ENCODE results near the gene LIPK. TPM values are rescaled to one million over a fixed set of nuclear protein-coding genes. Genes with fewer than 3 reads are reported as not detected.

The LIPK gene
- total and polyA plus RNA-seq, 2 experiments from 2014 or later, result not detected

- no peak for DNase-seq (ENCODE audit: low spot score)
- Histone ChIP-seq H3K9me3 (ENCODE audit: low read depth) (no peaks in the 10 kb centered on the region), H3K27ac (no peak overlapping the region), H3K4me1 (ENCODE audit: insufficient read depth) (no peaks in the 10 kb centered on the region), H3K79me2 (no peaks in the 10 kb centered on the region), H3K9me2 (replicated peaks; ENCODE audit: insufficient read depth) (no peaks in the 10 kb centered on the region), H3K4me3 (no peak overlapping the region), H3K36me3 (replicated peaks; ENCODE audit: insufficient read depth, low read depth) (no peaks in the 10 kb centered on the region), H3K4me2 (no peak overlapping the region), H2AFZ (no peak overlapping the region), H3K27me3 (peaks cover 5% of the 10 kb centered on the region), H4K20me1 (ENCODE audit: insufficient read depth, poor library complexity, severe bottlenecking) (no peaks in the 10 kb centered on the region)
- no peak for TF ChIP-seq EZH2 (IDR thresholded peaks at IDR 0.05; ENCODE audit: borderline replicate concordance)
- TF ChIP-seq EZH2phosphoT487 (IDR thresholded peaks at IDR 0.05; ENCODE audit: low read depth, severe bottlenecking, unreplicated experiment), result no peak
- TF ChIP-seq, protein P1, sequence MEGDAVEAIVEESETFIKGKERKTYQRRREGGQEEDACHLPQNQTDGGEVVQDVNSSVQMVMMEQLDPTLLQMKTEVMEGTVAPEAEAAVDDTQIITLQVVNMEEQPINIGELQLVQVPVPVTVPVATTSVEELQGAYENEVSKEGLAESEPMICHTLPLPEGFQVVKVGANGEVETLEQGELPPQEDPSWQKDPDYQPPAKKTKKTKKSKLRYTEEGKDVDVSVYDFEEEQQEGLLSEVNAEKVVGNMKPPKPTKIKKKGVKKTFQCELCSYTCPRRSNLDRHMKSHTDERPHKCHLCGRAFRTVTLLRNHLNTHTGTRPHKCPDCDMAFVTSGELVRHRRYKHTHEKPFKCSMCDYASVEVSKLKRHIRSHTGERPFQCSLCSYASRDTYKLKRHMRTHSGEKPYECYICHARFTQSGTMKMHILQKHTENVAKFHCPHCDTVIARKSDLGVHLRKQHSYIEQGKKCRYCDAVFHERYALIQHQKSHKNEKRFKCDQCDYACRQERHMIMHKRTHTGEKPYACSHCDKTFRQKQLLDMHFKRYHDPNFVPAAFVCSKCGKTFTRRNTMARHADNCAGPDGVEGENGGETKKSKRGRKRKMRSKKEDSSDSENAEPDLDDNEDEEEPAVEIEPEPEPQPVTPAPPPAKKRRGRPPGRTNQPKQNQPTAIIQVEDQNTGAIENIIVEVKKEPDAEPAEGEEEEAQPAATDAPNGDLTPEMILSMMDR (IDR thresholded peaks at IDR 0.05; ENCODE audit: poor library complexity), result no peak
- 89% methylated on average over 1 of the region's 1 CpG for WGBS (ENCODE audit: low lambda C conversion rate, missing lambda C conversion rate)
These were observed 9.5 kb downstream of the LIPK start for GRCh38 chr10:88715517-88715916.

DNA sequence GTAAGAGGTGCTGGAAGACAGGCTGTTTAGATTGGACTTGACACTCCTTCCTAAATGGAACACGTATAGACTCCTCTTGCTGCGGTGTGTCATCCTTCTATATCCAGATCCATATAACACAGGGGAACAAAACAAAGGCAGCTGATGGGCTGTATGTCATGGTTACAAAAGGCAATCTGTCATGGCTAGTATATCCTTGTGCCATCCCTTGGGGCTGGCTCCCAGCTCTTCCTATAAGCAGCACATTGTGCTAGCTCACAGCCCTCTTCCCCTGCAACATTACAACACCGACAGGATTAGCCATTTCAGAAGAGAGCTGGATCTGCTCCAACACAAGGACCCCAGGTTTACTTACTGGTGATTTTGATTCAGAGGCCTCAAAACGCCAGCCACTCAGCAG is 15.3 kb downstream of the LIPK start:
- TF ChIP-seq EZH2phosphoT487 (IDR thresholded peaks at IDR 0.05; ENCODE audit: low read depth, severe bottlenecking, unreplicated experiment), result no peak
- TF ChIP-seq EZH2 (IDR thresholded peaks at IDR 0.05; ENCODE audit: borderline replicate concordance), result no peak
- TF ChIP-seq, protein P1 (IDR thresholded peaks at IDR 0.05; ENCODE audit: poor library complexity), result no peak

GRCh38 chr10:88725798-88726197 is 19.7 kb downstream of the LIPK start:
- no peak overlapping the region for H3K27ac ChIP-seq
- no peak overlapping the region for H3K4me2 ChIP-seq
- H4K20me1 ChIP-seq (ENCODE audit: insufficient read depth, poor library complexity, severe bottlenecking), result no peaks in the 10 kb centered on the region
- WGBS (ENCODE audit: low lambda C conversion rate, missing lambda C conversion rate), result 33% methylated on average over 1 of the region's 1 CpG
- no peaks in the 10 kb centered on the region for H3K79me2 ChIP-seq
- H3K4me3 ChIP-seq, result no peak overlapping the region
- no peaks in the 10 kb centered on the region for H3K36me3 ChIP-seq (replicated peaks; ENCODE audit: insufficient read depth, low read depth)
- H3K27me3 ChIP-seq, result no peaks in the 10 kb centered on the region
- no peak for DNase-seq (ENCODE audit: low spot score)
- no peak for TF ChIP-seq EZH2phosphoT487 (IDR thresholded peaks at IDR 0.05; ENCODE audit: low read depth, severe bottlenecking, unreplicated experiment)
- no peak for TF ChIP-seq EZH2 (IDR thresholded peaks at IDR 0.05; ENCODE audit: borderline replicate concordance)
- TF ChIP-seq, protein P1 (IDR thresholded peaks at IDR 0.05; ENCODE audit: poor library complexity), result no peak
- no peaks in the 10 kb centered on the region for H3K4me1 ChIP-seq (ENCODE audit: insufficient read depth)
- no peaks in the 10 kb centered on the region for H3K9me2 ChIP-seq (replicated peaks; ENCODE audit: insufficient read depth)
- H3K9me3 ChIP-seq (ENCODE audit: low read depth), result no peaks in the 10 kb centered on the region
- no peak overlapping the region for H2AFZ ChIP-seq

More for the DNA sequence above, 15.3 kb downstream of the LIPK start:
- WGBS (ENCODE audit: low lambda C conversion rate, missing lambda C conversion rate), result 87% methylated on average over 4 of the region's 4 CpGs
- H3K4me1 ChIP-seq (ENCODE audit: insufficient read depth), result no peaks in the 10 kb centered on the region
- H3K79me2 ChIP-seq, result no peaks in the 10 kb centered on the region
- H3K9me3 ChIP-seq (ENCODE audit: low read depth), result no peaks in the 10 kb centered on the region
- no peaks in the 10 kb centered on the region for H4K20me1 ChIP-seq (ENCODE audit: insufficient read depth, poor library complexity, severe bottlenecking)
- H3K27me3 ChIP-seq, result peaks cover 5% of the 10 kb centered on the region
- no peak overlapping the region for H3K4me3 ChIP-seq
- no peaks in the 10 kb centered on the region for H3K9me2 ChIP-seq (replicated peaks; ENCODE audit: insufficient read depth)
- H3K27ac ChIP-seq, result no peak overlapping the region
- no peak overlapping the region for H2AFZ ChIP-seq
- H3K4me2 ChIP-seq, result no peak overlapping the region
- H3K36me3 ChIP-seq (replicated peaks; ENCODE audit: insufficient read depth, low read depth), result no peaks in the 10 kb centered on the region
- DNase-seq (ENCODE audit: low spot score), result no peak
